Left lung (tissue), 10 donors: ENCODE data around the gene RRAD. TPM values are rescaled to one million over a fixed set of nuclear protein-coding genes. Genes with fewer than 3 reads are reported as not detected.

Source experiments
- ATAC-seq: fragments of 200-7000 bp; cut with Tn5 transposase; one replicate; pipeline ENCODE4 v1.9.1; 2020; ENCODE audit warnings: moderate library complexity
- DNase-seq, 4 donors: peaks; one replicate each; pipeline ENCODE4 v3.0.0-alpha.2; 2013 to 2020
- H3K27ac ChIP-seq, 2 donors: fragments of 200-600 bp; sonication (generic) in 1 of 2; one replicate each; pipeline versions ENCODE4 v1.5.0 to v1.8.0; 2020 to 2021
- H3K27me3 ChIP-seq, 2 donors: fragments of 200-600 bp; sonication (generic) in 1 of 2; one replicate each; pipeline versions ENCODE4 v1.5.0 to v1.8.0; 2020 to 2021
- H3K36me3 ChIP-seq, 2 donors: fragments of 200-600 bp; sonication (generic) in 1 of 2; one replicate each; pipeline versions ENCODE4 v1.5.0 to v1.8.0; 2020 to 2021
- H3K4me1 ChIP-seq, 2 donors: fragments of 200-600 bp; one replicate each; pipeline ENCODE4 v1.8.0; 2021
- H3K4me3 ChIP-seq, 2 donors: fragments of 200-600 bp; sonication (generic) in 1 of 2; one replicate each; pipeline versions ENCODE4 v1.5.0 to v1.8.0; 2020 to 2021; ENCODE audit warnings: mild to moderate bottlenecking in 1 of 2
- H3K9me3 ChIP-seq, 2 donors: fragments of 200-600 bp; sonication (generic) in 1 of 2; one replicate each; pipeline versions ENCODE4 v1.5.0 to v1.8.0; 2020 to 2021
- intact Hi-C, 2 donors: fragments of 100-400 bp; cut with DNase I; formaldehyde crosslinking; loops; one replicate each; pipeline versions ENCODE4 v1.11.2 to v1.14.2; 2022
- polyA plus RNA-seq, 6 donors: library from polyadenylated mRNA; unstranded; fragments of 120-200 nt; gene quantifications; one replicate each; pipeline ENCODE4 v1.2.1, GENCODE V29; 2013; ENCODE audit not compliant: insufficient read length in 6 of 6
- total RNA-seq, 2 donors: library from RNA; stranded (reverse); fragmentation: NEBNext Ultra II Directional; extraction: Animal tissue kit (Norgen Biotek cat#: 25700); gene quantifications; one replicate each; pipeline ENCODE4 v1.2.1, GENCODE V29; 2021
- TF ChIP-seq, protein P1 (sequence below), 2 donors: fragments of 200-600 bp; sonication (generic) in 1 of 2; IDR thresholded peaks; one replicate each; pipeline versions ENCODE4 v1.5.0 to v1.8.0; 2021; ENCODE audit warnings: antibody characterized with exemption in 2 of 2
- donor health status: DM: no; HTN: yes; CAD: no.
- donor health status: DM: no; HTN: no; CAD: no.

Gene RRAD
- total and polyA plus RNA-seq, 8 donors, result 8.1 to 31.8 (median 9.0) TPM

DNA sequence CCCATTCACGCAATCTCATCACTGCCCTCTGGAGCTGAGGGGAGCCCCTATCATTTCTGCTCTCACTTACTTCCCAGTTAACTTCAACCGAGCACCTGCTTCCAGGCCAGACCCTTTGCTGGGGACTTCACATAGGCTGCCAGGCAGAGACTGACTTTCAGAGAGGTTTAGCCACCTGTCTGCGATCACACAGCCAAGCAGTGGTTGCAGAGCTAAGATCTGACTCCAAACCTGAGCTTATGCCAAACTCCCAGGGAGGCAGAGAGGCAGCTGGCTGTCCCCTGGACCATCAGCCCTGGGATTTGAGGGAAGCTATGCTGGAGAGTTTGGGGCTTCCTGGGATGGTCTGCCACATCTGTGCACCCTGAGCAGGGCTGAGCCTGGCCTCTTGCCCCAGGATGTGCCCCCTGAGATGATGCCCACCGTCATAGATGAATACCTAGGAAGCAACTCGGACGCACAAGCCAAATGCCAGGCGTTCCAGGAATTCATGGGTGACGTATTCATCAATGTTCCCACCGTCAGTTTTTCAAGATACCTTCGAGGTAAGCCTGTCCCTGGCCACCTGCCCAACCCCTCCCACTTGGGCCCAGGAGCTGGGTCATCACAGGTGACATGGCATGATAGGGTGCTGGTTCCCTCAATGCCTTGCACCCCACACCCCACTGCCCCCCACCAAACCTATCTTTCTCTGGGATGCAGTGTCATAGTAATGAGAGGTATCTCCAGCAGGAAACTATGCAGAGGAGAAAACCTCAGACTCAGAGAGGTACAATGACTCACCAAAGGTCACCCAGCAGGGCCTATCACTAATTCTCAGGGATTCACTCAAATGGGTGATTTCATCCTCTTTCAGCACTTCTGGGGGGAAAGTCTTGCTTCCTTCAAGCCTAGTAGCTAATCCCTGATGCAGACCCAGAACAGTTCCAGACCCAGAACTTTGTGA is 45.7 kb upstream of the RRAD start:
- intact Hi-C loops, result loop anchor here in 1 of 2 donors (10.0 kb wide), 1 partner anchor 214 kb away; the partner anchor contains the start of gene MATCAP1
- Histone ChIP-seq H3K36me3 (no peaks in the 10 kb centered on the region), H3K27me3 (peaks cover 0 to 8% of the 10 kb centered on the region in 2 donors), H3K9me3 (no peaks in the 10 kb centered on the region), H3K4me3 (no peak overlapping the region), H3K4me1 (no peaks in the 10 kb centered on the region), H3K27ac (no peak overlapping the region)
- ATAC-seq (no peak), DNase-seq (peak in 1 of 4 donors; percentile 6)
- TF ChIP-seq, protein P1, sequence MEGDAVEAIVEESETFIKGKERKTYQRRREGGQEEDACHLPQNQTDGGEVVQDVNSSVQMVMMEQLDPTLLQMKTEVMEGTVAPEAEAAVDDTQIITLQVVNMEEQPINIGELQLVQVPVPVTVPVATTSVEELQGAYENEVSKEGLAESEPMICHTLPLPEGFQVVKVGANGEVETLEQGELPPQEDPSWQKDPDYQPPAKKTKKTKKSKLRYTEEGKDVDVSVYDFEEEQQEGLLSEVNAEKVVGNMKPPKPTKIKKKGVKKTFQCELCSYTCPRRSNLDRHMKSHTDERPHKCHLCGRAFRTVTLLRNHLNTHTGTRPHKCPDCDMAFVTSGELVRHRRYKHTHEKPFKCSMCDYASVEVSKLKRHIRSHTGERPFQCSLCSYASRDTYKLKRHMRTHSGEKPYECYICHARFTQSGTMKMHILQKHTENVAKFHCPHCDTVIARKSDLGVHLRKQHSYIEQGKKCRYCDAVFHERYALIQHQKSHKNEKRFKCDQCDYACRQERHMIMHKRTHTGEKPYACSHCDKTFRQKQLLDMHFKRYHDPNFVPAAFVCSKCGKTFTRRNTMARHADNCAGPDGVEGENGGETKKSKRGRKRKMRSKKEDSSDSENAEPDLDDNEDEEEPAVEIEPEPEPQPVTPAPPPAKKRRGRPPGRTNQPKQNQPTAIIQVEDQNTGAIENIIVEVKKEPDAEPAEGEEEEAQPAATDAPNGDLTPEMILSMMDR (IDR thresholded peaks at IDR 0.05), result no peak

DNA sequence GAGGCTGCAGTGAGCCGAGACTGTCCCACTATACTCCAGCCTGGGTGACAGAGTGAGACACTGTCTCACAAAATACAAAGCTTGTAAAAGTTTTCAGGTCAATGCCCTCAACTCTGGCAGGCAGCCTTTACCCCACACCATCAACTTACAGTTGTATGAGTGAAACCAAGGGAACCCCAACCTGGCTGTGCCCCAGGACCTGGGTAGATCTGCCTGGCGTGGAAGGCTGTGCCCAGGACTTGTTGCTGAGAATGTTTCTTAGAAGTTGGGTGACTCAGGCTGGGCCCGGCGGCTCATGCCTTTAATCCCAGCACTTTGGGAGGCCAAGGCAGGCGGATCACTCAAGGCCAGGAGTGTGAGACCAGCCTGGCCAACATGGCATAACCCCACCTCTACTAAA is 43.5 kb upstream of the RRAD start:
- H3K9me3 ChIP-seq, result no peaks in the 10 kb centered on the region
- no peak overlapping the region for H3K27ac ChIP-seq
- H3K4me3 ChIP-seq, result no peak overlapping the region
- H3K36me3 ChIP-seq, result no peaks in the 10 kb centered on the region
- no peaks in the 10 kb centered on the region for H3K27me3 ChIP-seq
- TF ChIP-seq, protein P1 (IDR thresholded peaks at IDR 0.05), result no peak
- intact Hi-C loops, result no loop called here
- no peaks in the 10 kb centered on the region for H3K4me1 ChIP-seq
- DNase-seq (no peak), ATAC-seq (no peak)

DNA sequence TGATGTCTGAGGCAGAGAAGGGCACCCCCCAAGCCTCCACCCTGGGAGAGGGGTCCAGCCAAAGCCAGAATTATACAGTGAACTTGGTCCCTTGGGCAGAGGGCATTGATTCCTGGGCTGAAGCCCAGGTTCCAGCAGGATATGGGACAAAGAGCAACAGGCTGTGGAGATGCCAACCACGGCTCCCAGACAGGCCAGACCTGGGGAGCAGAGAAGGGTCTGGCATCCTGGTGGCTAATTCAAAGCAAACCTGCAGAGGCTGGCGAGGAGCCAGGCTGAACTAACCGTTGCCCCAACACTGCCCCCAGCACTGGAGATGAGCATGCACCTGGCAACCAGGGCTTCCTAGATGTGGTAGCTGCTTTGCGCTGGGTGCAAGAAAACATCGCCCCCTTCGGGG is 38.7 kb upstream of the RRAD start:
- Histone ChIP-seq H3K9me3 (no peaks in the 10 kb centered on the region), H3K27ac (no peak overlapping the region), H3K27me3 (no peaks in the 10 kb centered on the region), H3K36me3 (no peaks in the 10 kb centered on the region), H3K4me3 (no peak overlapping the region), H3K4me1 (peaks cover 0 to 28% of the 10 kb centered on the region in 2 donors)
- ATAC-seq (no peak), DNase-seq (no peak)
- intact Hi-C loops, result no loop called here
- TF ChIP-seq, protein P1 (IDR thresholded peaks at IDR 0.05), result no peak

DNA sequence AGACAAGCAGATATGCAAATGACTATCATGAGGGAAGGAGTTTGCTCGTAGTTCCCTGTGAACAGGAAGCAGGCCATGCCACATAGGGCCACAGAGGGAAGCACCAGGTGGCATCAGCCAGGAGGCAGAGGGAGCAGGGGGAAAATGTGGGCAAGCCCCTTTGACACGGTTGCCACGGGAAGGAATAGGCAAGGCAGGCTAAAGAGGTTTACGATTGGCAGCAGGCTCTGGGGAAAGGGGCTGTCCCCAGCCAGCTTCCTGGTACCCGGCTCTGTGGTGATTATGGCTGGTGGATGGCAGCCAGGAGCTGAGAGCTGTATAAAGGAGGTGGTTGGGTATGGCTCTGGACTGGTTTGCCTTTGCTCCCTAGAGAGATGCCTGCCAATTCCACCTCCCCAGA is 36.6 kb upstream of the RRAD start:
- TF ChIP-seq, protein P1 (IDR thresholded peaks at IDR 0.05), result no peak
- peaks cover 0 to 31% of the 10 kb centered on the region in 2 donors for H3K4me1 ChIP-seq
- intact Hi-C loops, result no loop called here

DNA sequence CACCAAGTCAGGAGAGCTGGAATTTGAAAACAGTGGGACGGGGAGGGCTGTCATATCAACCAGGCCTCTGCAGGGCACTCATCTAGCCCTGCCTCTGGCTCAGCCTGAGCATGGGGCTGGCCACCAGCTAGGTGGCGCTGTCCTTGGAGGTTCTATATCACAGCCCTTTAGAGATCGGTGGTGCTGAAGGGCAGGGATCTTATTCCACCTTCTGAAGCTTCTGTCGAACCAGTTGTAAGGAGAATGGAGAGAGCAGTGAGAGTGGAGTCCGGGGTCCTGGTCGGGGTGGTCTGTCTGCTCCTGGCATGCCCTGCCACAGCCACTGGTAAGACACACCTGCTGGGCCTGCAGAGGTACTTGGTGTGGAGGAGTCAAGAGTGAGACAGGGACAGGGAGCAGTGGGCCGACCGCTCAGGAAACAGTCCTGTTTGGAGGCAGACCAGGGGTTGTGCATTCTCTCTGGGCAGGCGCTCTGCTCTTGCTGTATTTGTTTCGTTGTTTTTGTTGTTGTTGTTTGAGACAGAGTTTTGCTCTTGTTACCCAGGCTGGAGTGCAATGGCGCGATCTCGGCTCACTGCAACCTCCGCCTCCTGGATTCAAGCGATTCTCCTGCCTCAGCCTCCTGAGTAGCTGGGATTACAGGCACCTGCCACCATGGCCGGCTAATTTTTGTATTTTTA is 35.9 kb upstream of the RRAD start, which contains the start of gene CES3:
TSS of gene CES3 (plus strand) at position 202 of the 680 bp plus-strand sequence. CDS start at position 244, 42 bp downstream.
- no peaks in the 10 kb centered on the region for H3K9me3 ChIP-seq
- TF ChIP-seq, protein P1 (IDR thresholded peaks at IDR 0.05), result peak; percentile 59 to 67
- DNase-seq (peak in 1 of 4 donors; percentile 58), ATAC-seq (peak; percentile 82)
- no peak within 1 kb of the TSS for H3K27ac ChIP-seq
- intact Hi-C loops, result no loop called here
- peaks cover 0 to 31% of the 10 kb centered on the region in 2 donors for H3K4me1 ChIP-seq
- no peaks in the 10 kb centered on the region for H3K36me3 ChIP-seq
- H3K4me3 ChIP-seq, result no peak within 1 kb of the TSS
- no peaks in the 10 kb centered on the region for H3K27me3 ChIP-seq

More for the DNA sequence above, 36.6 kb upstream of the RRAD start:
- H3K4me3 ChIP-seq, result no peak overlapping the region
- H3K27ac ChIP-seq, result no peak overlapping the region
- ATAC-seq (peak; percentile 78), DNase-seq (peak in 1 of 4 donors; percentile 54)
- no peaks in the 10 kb centered on the region for H3K27me3 ChIP-seq
- H3K9me3 ChIP-seq, result no peaks in the 10 kb centered on the region
- no peaks in the 10 kb centered on the region for H3K36me3 ChIP-seq
